HG03342 (cell line): ENCODE data around the gene ZCCHC12.
"Not testable (repeated sequence)": the region's sequence is repeated elsewhere in the genome, so short reads cannot be mapped to it uniquely, and the experiment has no call there.

ENCODE experiments used
- ATAC-seq: cut with Tn5 transposase; IDR thresholded peaks from one replicate; pipeline ENCODE4 v1.9.1; 2021; ENCODE audit warnings: mild to moderate bottlenecking, moderate library complexity; ENCODE audit not compliant: unreplicated experiment

ZCCHC12 gene

DNA sequence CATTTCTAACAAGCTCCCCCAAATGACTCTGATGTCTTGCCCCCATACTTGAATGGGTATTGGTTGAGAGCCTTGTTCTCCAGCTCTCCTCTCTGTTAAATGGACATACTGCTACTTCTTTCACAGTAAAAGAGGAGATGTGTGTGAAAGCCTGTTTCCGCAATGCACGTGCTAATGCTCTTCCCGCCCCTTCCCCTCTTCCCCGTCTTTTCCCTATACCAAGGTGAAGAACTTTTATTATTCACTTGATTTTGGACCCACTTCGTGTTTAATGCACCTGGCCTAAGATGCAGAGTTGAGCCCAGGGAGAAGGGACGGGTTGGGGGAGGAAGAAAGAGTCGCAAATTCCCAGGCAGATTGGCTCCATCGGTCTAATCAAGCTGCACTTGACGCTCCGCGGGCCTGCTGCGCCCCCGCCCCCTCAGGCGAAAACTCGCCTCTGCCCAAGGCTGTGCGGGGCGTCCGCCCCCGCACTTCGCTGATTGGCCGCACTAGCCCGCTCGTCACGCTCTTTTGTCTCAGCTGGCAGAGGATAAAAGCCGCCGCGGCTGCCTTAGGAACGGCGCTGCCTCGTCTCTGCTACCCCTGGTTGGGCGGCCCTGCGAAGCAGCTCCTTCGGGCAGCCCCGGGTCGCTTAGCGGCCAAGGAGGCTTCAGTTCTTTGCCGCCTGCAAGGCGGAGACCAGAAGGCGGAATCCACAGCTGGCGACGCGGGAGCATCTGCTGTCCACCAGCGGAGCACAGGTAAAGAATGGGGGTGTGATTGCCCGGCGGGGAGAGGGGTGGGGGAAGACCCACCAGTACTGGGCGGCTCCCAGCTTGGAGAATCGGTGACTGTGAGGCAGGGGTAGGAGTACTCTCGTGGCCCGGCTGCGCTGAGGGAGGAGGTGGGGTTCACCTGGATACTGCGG, at the start of gene ZCCHC12:
TSS of gene ZCCHC12 (plus strand) at position 562 of the 910 bp plus-strand sequence. CDS start 1,421 bp downstream, outside the sequence.
- no peak for ATAC-seq

DNA sequence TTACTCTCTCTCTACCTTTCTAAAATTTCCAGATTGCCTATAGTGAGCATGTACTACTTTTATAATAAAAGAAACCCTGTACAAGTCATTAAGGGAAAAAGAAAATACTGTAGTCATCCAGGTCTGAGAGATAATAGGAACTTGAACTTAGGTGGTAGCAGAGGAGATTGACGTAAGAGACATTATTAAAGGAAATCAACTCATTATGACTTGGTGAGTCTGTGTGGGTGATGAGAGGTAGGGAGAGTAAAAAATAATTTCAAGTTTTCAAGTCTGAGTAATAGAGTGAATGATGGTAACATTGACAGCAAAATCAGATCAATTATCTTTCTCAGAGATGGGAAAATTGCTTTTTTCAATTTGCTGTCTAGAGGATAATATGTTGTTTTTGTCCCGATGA, 44.0 kb upstream of the ZCCHC12 start:
- ATAC-seq = no peak

DNA sequence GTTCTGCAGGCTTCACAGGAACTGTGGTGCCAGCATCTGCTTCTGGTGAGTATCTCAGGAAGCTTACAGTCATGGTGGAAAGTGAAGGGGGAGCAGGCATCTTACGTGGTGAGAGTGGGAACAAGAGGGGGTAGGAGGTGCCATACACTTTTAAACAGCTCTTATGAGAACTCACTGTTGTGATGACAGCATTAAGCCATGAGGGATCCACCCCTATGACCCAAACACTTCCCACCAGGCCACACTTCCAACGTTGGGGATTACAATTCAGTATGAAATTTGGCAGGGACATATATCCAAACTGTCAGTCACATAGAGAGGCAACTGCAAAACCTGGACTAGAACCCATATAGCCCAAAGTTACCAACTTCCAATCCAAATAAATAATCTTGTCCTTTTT, 43.1 kb upstream of the ZCCHC12 start:
- no peak for ATAC-seq

DNA sequence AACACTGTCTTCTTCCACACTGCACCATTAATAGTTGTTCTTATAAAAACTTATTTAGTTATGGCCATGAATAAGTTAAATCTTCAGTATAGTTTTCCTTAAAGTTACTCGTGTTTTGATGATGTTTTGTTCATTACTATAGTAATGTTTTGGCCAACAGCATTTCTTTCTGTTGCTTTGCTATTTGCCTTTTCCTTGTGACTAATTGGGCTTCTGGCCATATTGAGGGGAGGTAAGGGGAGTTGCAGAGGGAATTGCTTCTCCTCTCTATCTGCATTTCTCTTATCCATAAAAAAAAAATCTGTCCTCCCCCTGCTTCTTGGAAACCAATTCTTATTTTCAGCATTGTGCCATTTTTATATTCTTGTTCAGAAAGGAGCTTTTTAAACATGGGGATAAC, 42.7 kb upstream of the ZCCHC12 start:
- no peak for ATAC-seq

DNA sequence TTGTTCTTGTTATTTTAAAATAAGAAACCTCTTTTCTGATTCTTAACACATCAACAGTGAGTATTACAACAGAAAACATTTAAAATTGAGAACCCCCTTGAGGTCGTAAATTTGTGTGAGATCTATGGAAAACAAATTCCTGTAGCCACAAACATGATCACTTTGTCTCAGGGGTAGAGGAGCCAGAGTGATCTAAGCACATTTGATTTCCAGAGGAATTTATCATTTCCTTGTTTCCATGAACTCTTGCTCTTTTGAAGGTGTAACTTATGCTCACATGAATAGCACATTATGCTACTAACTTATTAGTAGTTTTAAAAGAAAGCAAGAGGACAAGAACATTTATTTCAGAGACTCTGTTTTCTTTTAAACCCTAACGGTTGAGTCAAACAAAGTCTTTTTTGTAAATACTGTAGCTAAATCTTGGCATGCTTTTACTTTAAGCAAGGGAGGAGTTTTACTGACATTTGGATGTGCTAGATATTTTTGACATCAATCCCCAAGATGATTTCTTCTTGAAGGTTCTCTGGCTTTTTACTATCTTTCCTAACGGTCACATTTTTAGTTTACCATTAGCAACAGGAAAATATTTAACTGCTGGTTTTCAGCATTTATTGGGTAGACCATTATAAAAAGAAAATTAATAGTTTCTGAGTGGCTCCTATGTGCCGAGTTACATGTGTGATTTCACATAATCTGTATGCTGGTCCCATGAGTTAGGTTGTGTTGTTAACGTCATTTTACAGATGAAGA, 27.9 kb upstream of the ZCCHC12 start:
- no peak for ATAC-seq

DNA sequence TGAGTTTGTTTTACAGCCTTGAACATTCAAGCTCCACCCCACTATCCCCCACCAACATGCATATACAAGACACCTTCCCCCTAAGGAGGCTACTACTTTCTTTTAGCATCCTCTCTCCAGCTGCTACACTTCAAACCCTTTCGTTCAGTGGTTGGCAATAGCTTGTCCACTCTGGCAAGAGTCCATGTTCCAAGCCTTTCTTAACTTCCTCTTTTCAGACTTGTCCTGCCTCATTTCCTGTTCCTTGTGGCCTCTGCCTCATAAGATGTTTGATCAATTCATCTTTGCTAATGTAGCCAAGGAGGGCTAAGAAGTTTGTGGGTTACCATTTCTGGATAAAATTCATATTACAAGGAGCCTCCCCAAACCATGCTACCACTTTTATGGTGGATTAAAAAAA, 20.8 kb upstream of the ZCCHC12 start:
- ATAC-seq = no peak

DNA sequence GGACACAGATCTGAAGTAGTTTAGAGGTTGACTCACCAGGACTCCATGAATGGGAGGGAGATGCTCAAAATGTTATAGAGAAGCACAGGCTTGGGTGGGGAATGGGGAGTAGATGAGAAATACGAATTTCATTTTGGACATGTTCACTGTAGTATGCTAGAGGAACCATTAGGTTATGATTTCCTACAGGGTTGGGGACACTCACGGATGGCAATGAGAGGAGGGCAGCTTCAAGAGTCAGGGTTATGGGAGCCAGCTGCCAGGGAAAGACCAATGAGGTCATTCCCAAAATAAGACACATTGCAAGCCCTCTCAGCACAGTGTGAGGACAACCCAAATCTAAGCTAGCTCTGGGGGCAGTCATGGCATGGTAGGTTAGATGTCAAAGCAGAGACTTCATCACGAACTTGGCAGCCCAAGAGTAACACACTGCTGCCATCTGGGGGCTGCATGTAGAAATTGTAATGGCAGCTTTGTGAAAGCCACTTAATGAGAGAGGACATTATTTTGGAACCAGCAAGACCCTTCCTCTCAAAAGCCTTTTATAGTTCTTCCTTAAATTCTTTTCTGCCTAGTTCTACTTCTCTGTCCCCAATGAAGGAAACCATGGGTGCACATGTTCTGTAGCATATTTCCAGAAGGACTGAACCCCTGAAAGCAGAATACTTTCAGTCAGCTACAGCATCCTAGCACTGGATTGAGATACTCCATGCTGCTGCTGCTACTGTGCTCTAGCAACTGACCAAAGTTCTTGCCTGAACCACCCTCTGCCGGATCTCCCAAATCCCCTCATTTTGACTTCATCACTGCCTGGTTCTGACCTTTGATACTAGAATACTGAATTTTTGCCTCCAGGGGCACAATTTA, 16.2 kb upstream of the ZCCHC12 start:
- peak; percentile 53 for ATAC-seq

DNA sequence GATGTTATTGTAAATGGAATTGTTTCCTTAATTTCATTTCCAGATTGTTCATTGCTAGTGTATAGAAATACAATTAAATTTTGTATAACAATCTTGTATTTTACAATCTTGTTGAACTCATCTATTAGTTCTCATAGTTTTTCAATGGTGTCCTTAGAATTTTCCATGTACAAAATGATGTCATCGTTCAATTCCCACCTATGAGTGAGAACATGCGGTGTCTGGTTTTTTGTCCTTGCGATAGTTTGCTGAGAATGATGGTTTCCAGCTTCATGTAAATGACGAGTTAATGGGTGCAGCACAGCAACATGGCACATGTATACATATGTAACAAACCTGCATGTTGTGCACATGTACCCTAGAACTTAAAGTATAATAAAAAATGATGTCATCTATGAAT, 6.4 kb upstream of the ZCCHC12 start:
- ATAC-seq = not testable (repeated sequence)

DNA sequence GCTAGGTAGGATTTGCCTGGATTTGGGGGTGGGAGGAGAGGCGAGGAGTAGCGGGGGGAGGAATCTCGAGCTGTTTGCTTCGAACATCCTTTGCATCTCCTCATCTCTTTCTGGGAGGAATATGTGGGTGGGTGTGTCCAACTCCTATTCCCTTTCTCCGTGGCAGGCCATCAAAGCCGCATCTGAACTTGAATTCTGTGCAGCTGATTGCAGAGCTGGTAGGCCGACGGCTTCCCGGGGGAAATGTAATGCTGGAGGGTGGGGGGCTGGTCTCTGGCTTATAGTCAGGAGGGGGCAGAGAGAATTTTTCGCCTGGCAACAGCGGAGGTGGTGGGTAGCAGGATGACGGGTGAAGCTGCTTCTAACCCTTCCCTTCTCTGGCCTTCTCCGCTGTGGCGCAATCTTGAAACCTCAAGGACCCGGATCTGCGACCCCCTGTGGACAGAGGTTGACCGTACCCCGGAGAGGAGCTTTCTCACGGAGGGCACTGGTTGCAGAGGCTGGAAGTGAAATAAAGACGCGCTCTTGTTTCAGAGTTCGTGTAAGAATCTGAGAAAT, 628 bp downstream of the ZCCHC12 start:
- no peak for ATAC-seq

DNA sequence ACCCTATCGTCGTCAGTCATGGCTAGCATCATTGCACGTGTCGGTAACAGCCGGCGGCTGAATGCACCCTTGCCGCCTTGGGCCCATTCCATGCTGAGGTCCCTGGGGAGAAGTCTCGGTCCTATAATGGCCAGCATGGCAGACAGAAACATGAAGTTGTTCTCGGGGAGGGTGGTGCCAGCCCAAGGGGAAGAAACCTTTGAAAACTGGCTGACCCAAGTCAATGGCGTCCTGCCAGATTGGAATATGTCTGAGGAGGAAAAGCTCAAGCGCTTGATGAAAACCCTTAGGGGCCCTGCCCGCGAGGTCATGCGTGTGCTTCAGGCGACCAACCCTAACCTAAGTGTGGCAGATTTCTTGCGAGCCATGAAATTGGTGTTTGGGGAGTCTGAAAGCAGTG, 1.6 kb downstream of the ZCCHC12 start:
- no peak for ATAC-seq

DNA sequence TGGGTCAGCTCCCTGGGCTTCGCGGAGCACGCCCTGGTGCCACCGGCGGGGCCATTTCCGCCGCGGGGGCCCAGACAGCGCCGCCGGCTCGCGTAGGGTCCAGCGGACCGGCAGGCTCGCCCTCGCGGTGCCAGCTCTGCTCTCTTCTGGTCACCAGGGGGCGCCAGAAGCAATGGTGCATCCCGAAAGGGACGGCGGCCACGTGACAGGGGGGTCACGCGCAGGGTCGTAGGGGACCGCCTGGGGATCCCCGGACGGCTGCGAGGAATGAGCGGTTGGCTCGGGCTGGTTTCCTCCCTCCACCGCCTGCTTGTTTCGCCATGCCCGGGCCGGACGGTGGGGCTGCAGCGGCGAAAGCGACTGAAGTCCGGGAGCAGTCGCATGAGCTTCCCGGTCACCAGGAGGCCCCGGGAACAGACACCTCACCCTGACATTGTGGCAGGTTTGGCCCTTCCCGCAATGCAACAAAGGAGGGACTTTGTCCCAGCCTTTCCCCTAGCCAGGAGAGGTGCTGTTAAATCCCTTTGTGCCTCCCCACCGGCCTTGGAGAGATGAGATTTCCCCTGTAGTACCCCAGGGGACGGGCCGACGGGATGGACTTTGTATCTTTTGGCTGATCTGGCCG, 15.8 kb downstream of the ZCCHC12 start:
- ATAC-seq = peak; percentile 74

DNA sequence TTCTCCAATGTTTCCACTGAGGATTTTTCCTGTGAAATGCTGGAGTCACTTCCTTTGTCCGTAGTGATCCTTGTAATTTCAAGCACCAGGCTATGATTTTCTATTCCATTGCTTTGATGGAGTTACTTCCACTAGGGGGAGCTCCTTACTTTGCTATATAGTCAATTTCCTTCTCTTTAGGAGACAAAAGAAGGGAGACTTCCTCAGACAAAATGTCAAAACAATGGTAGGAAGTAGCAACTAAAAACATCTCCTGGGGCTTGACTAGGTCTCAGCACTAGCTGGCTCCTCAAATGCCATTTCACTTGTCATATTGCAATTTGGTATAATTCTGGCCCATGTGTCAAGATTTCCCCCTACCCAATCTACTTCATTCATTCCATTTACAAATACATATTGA, 24.1 kb downstream of the ZCCHC12 start:
- ATAC-seq = no peak

DNA sequence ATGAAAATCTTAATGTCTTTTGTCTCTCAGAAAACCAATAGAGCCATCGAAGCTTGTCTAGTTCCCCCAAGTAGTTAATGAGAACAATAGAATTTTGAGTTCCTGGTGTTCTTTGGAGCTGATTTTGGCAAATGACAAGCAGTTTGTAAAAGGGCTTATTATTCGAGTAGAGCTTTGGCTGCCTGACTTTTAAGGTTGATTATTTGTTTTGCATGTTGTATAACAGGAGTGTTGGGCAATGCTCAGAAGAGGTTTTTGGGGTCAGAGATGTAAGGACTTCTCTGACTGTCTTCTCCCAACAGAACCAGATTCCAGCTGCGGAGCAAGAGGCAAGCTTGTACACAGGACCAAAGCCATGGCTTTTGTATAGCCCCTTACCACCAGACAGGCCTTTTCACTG, 30.0 kb downstream of the ZCCHC12 start:
- no peak for ATAC-seq

DNA sequence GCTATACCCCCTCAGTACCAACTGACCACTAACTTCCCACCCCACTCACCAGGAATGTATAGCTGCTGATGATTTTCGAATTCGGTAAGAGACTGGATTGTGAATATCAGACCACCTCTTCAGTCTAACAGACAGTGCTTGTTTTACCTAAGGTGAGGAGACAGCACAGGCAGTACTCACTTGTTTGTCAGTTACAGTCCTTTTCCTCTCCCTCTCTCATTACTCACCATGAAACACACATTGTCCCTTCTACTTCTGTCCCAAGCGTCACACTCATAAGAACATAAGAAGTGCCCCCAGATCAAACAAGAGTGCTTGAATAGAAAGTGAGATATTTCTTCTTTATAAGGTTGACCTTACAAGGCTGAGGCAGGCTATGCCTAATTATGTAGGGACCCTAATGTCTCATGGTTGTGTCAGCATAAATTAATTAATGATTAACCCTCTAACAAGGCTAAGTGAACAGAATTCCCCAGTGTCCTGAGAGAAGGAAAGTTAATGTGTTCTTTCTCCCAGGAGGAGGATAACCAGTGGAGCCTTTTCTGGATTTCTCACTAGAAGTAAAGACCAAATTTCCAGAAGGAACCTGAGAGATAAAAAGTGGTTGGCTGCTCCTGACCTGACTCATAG, 32.2 kb downstream of the ZCCHC12 start:
- ATAC-seq = no peak

DNA sequence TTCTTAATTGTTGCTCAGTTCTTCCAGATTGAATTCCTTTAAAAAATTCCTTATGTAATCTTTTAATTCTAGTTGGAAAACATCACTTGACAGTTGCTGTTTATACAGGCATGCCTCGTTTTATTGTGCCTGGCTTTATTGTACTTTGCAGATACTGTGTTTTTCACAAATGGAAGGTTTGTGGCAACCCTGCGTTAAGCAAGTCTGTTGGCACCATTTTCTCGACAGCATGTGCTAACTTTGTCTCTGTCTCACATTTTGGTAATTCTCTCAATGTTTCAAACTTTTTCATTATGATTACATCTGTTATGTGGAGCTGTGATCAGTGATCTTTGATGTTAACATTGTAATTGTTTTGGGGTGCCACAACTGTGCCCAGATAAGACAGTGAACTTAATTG, 33.4 kb downstream of the ZCCHC12 start:
- no peak for ATAC-seq

DNA sequence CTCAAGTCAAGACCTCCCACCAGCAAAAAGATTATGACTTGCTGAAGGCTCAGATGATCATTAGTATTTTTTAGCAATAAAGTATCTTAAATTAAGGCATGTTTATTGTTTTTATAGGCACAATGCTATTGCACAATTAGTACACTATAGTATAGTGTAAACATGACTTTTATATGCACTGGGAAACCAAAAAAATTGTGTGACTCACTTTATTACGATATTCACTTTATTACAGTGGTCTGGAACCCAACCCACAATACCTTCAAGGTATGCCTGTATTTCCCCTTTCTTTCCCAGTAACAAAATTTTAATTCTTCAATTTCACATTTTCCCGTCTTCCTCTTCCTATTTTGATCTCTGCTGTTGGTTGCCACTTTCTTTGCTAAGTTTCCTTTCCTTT, 37.7 kb downstream of the ZCCHC12 start:
- ATAC-seq = no peak

DNA sequence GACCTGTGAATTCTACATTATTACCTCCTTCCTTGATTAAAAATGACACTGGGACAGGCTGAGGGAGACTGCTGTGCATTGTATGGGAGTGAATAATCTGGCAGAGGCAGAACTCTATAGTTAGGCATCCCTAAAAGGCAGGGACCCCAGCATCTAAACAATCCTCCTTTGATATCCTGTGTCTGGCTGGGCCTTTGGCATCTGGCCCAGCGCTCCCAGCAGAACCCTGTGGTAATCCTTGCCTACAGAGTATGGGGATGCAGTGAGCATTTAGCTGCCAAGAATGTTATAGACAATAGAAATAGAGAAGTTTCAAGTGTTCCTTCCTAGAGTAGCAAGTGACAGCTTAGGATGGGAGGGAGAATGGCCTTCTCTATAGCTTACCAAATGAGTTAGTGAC, 38.5 kb downstream of the ZCCHC12 start:
- no peak for ATAC-seq

DNA sequence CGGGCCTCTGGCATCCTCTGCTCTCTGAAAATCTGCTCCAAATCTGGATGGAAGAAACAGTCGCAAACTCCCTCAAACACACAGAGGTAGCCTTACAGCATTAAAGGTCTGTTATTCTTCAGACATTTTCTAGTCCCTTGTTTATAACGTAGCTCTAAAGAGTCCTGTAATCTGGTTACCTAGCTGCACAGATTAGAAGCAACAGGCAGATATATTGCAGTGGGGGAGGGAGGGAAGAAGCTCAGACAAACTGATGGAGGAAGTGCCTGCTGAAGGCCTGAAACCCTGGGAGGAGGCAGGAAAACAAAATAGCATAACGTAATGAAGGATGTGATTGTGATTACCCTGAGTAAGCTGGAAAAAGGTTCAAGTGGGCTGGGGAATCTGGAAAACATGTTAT, 39.4 kb downstream of the ZCCHC12 start:
- ATAC-seq = no peak

DNA sequence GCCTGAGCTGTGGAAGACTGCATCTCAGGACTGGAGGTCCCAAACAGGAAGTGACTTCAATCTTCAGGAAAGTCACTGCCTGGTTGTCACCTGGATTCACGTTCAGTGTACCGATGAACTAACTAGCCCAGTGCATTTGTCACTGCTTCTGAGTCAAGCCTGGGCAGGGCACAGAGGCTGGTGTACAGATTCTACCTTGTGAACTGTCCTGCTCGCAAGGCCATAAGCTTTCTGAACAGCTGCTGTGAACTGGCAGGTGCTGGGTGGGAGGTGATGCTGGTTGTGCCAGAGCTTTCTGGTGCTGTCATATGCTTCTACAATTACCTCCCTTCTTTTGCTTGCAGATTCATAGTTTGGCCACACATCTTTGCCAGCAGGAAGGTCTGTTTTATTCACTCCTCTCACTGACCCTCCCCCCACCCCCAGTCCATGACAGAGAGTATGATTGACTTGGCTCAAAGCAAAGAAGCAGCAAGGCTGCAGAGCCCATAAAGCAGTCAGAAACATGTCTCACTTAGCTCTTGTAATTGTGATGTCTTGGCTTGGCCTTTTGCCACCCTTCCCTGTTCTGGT, 40.5 kb downstream of the ZCCHC12 start:
- no peak for ATAC-seq

DNA sequence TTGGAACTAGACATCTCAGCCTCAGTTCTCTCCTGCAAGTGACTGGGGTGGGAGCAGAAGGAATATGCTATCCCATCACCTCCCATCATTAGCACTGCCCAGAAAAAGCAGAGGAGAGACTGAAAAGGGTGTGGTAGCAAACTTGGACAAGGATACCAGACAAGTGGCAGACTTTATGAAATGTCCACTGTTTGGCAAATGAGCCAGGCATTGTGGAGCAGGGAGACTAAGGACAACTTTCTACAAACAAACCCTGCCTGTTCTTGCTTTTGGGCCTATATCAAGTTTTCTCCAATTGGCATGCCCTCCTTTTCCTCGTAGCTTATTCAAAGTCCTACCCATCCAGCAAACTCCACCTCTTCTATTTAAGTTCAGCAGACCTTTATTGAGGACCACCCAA, 41.6 kb downstream of the ZCCHC12 start:
- ATAC-seq = no peak
